ENCODE results near the gene APP.

Gene APP

GRCh38 chr21:26127073-26127814 lies 43.3 kb downstream of the APP start:
- no peak for DNase-seq (ENCODE audit: low read depth, low spot score)

- no peak for DNase-seq (ENCODE audit: low read depth, low spot score)
Observed at GRCh38 chr21:26126168-26126553, 44.4 kb downstream of the APP start.

GRCh38 chr21:26125433-26126167 lies 45.0 kb downstream of the APP start:
- DNase-seq (ENCODE audit: low read depth, low spot score), result no peak

- no peak for DNase-seq (ENCODE audit: low read depth, low spot score)
Observed at GRCh38 chr21:26124896-26125295, 45.7 kb downstream of the APP start.

GRCh38 chr21:26124421-26124833 lies 46.1 kb downstream of the APP start:
- no peak for DNase-seq (ENCODE audit: low read depth, low spot score)

GRCh38 chr21:26123012-26123411 lies 47.6 kb downstream of the APP start:
- no peak for DNase-seq (ENCODE audit: low read depth, low spot score)

GRCh38 chr21:26120828-26121227 lies 49.7 kb downstream of the APP start:
- DNase-seq (ENCODE audit: low read depth, low spot score), result no peak

GRCh38 chr21:26119906-26120305 lies 50.7 kb downstream of the APP start:
- DNase-seq (ENCODE audit: low read depth, low spot score), result no peak

- no peak for DNase-seq (ENCODE audit: low read depth, low spot score)
Observed at GRCh38 chr21:26118938-26119540, 51.5 kb downstream of the APP start.

- DNase-seq (ENCODE audit: low read depth, low spot score), result no peak
Observed at GRCh38 chr21:26117972-26118367, 52.6 kb downstream of the APP start.

- DNase-seq (ENCODE audit: low read depth, low spot score), result no peak
Observed at GRCh38 chr21:26117324-26117971, 53.1 kb downstream of the APP start.

- no peak for DNase-seq (ENCODE audit: low read depth, low spot score)
Observed at GRCh38 chr21:26116456-26117011, 54.0 kb downstream of the APP start.

GRCh38 chr21:26115899-26116298 lies 54.7 kb downstream of the APP start:
- no peak for DNase-seq (ENCODE audit: low read depth, low spot score)

GRCh38 chr21:26115305-26115704 lies 55.3 kb downstream of the APP start:
- DNase-seq (ENCODE audit: low read depth, low spot score), result no peak

- no peak for DNase-seq (ENCODE audit: low read depth, low spot score)
Observed at GRCh38 chr21:26112975-26113374, 57.6 kb downstream of the APP start.

GRCh38 chr21:26112127-26112742 lies 58.3 kb downstream of the APP start:
- DNase-seq (ENCODE audit: low read depth, low spot score), result no peak

- DNase-seq (ENCODE audit: low read depth, low spot score), result no peak
Observed at GRCh38 chr21:26110715-26111114, 59.9 kb downstream of the APP start.

GRCh38 chr21:26107429-26107828 lies 63.1 kb downstream of the APP start:
- DNase-seq (ENCODE audit: low read depth, low spot score), result no peak

GRCh38 chr21:26106562-26106961 lies 64.0 kb downstream of the APP start:
- no peak for DNase-seq (ENCODE audit: low read depth, low spot score)

- DNase-seq (ENCODE audit: low read depth, low spot score), result no peak
Observed at GRCh38 chr21:26105819-26106218, 64.8 kb downstream of the APP start.

- no peak for DNase-seq (ENCODE audit: low read depth, low spot score)
Observed at GRCh38 chr21:26100573-26100972, 70.0 kb downstream of the APP start.
